Mononuclear cell (primary cell): ENCODE data around the gene BMP8A. TPM values are rescaled to one million over a fixed set of nuclear protein-coding genes. Genes with fewer than 3 reads are reported as not detected.
"Not testable (repeated sequence)": the region's sequence is repeated elsewhere in the genome, so short reads cannot be mapped to it uniquely, and the experiment has no call there.

Experiments used
- H3K27me3 ChIP-seq: 2 replicates; pipeline ENCODE4 v1.6.0; 2011; ENCODE audit warnings: low read length, control low read depth; ENCODE audit not compliant: insufficient read depth
- H3K4me1 ChIP-seq: 2 replicates; pipeline ENCODE4 v1.5.1; 2011; ENCODE audit warnings: mild to moderate bottlenecking, low read length, control low read depth; ENCODE audit not compliant: insufficient read depth
- H3K4me3 ChIP-seq: 2 replicates; pipeline ENCODE4 v1.5.1; 2011; ENCODE audit warnings: mild to moderate bottlenecking, low read length, moderate library complexity
- H3K9me3 ChIP-seq: 2 replicates; pipeline ENCODE4 v1.5.1; 2011; ENCODE audit warnings: low read depth, mild to moderate bottlenecking, control low read depth, low read length
- total RNA-seq: library from RNA; depleted of rRNA; stranded (reverse); fragments of >200 nt; gene quantifications from one replicate; pipeline ENCODE4 v1.2.3, GENCODE V29; 2012

The BMP8A gene
- total RNA-seq, 1 donor, result 0.10 TPM

DNA sequence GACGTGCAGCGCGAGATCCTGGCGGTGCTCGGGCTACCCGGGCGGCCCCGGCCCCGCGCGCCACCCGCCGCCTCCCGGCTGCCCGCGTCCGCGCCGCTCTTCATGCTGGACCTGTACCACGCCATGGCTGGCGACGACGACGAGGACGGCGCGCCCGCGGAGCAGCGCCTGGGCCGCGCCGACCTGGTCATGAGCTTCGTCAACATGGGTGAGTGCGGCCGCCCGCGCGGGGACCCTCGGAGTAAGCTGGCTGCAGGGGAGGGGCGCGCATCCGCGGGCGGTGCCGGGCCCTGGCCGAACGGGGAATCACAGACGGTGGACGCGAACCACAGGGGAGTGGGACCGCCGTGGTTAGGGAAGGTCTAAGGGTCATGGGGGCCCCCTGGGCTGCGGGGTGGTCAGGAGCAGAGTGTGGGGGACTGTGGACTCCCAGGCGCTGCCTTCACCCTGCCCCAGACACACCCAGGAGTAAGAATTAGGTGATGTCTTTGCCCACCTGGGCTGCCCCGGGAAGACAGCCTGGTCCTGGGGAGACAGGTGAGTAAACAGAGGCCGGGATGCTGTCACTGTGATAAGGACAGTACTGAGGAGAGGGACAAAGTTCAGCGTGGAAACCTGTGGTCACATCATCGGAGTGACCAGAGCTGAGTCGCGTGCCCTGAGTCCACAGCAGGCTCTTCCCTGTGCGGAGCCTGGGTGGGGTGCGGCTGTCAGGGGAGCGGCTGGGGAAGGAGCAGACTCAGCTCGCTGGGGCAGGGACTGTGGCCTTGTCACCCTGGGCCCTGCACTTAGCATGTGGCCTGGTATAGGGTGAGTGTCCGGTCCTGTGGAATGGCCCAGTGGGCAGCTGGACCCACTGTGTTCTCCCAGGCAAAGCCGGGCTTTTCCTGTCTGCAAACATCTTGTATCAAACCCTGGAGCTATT is 944 bp downstream of the BMP8A start:
- H3K4me1 ChIP-seq, result peaks cover 12% of the 10 kb centered on the region
- H3K9me3 ChIP-seq, H3K4me3 ChIP-seq: not testable (repeated sequence)
- peaks cover 19% of the 10 kb centered on the region for H3K27me3 ChIP-seq

GRCh38 chr1:39493043-39493810 is 1.8 kb downstream of the BMP8A start:
- H3K4me3 ChIP-seq, H3K9me3 ChIP-seq: not testable (repeated sequence)
- peaks cover 12% of the 10 kb centered on the region for H3K4me1 ChIP-seq
- H3K27me3 ChIP-seq, result peaks cover 19% of the 10 kb centered on the region

DNA sequence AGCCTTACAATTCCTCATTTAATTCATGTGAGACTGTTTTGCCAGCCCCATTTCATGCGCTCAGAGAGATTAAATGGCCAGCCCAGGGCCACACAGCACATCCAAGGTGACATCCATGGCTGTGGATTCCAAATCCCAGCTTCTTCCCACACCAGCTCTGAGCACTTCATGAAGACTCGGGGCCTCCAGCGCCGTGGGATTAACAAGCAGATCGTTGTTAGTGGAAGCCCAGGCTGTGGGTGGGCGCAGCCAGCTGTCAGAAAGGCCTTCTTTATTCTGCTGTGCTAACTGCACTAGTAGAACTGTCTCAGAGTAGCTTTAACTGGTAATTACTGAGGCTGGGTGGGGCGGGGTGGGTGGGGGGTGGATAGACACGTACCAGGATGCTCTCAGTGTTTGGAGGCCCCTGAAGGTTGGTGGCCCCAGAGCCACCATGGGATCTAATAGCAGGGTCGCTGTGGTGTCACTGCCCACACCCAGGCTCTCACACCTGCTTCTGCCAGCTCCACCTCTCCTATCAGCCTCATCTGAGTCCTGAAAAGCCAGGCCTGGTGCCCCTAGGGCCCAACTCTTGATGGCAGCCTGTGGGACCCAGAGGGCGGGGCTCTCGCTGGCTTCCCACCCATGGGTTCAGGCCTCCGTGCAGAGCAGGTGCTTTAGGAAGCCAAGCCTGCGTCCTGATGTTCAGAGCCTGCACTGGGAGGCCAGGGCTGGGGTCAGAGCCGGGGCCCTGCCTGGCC is 3.4 kb downstream of the BMP8A start:
- H3K27me3 ChIP-seq, result peaks cover 19% of the 10 kb centered on the region
- no peaks in the 10 kb centered on the region for H3K9me3 ChIP-seq
- H3K4me1 ChIP-seq, result peaks cover 8% of the 10 kb centered on the region
- H3K4me3 ChIP-seq, result no peak overlapping the region

DNA sequence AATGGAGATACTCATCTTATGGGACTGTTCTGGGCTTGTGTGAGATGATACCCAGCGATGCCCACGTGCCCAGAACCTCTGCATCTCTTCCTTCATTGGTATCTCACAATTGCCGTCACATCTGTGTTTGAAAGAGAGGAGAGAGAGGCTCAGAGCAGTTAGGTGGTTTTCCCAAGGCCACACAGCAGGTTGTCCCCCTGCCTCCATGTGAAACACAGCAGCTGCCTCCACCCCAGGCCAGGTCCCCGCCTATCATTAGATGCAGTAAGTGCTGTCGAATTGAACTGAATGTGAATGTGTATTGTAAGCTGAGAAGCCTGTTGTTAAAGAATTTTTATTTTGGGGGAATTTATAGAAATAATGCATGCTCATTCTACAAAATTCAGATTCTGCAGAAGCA is 5.1 kb downstream of the BMP8A start:
- not testable (repeated sequence) for H3K4me1 ChIP-seq, H3K4me3 ChIP-seq, H3K9me3 ChIP-seq
- H3K27me3 ChIP-seq, result peaks cover 13% of the 10 kb centered on the region

- Histone ChIP-seq H3K27me3 (peaks cover 12% of the 10 kb centered on the region), H3K9me3 (no peaks in the 10 kb centered on the region), H3K4me1 (no peaks in the 10 kb centered on the region), H3K4me3 (no peak overlapping the region)
These were observed 6.1 kb downstream of the BMP8A start for GRCh38 chr1:39497585-39497984.

GRCh38 chr1:39498096-39498710 is 6.8 kb downstream of the BMP8A start:
- not testable (repeated sequence) for H3K4me3 ChIP-seq, H3K27me3 ChIP-seq, H3K9me3 ChIP-seq

GRCh38 chr1:39498821-39499220 is 7.4 kb downstream of the BMP8A start:
- H3K4me1 ChIP-seq, H3K9me3 ChIP-seq, H3K4me3 ChIP-seq, H3K27me3 ChIP-seq: not testable (repeated sequence)

More at GRCh38 chr1:39498096-39498710, 6.8 kb downstream of the BMP8A start:
- H3K4me1 ChIP-seq, result not testable (repeated sequence)

DNA sequence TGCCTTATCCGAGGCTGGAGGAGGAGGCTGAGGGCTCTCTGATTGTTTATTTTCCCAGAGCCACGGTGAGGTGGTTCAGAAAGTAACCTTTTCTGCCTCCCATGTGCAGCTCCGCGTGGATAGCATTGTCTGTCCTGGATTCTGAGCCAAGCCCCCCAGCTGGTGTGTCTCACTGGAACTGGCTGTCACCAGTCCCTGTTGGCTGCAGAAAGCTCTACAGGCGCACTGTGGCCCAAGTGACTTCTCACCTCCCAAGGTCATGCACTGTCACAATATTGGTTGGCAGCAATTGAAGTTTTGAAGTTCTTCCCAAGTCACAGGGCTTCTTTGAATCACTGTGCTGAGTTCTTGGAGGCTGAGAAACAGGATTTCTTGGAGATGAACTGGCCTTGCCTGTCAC is 8.2 kb downstream of the BMP8A start:
- Histone ChIP-seq H3K4me1 (no peaks in the 10 kb centered on the region), H3K4me3 (no peak overlapping the region), H3K27me3 (no peaks in the 10 kb centered on the region), H3K9me3 (no peaks in the 10 kb centered on the region)

GRCh38 chr1:39500862-39501389 is 9.5 kb downstream of the BMP8A start:
- Histone ChIP-seq H3K4me3 (no peak overlapping the region), H3K27me3 (no peaks in the 10 kb centered on the region), H3K9me3 (no peaks in the 10 kb centered on the region), H3K4me1 (no peaks in the 10 kb centered on the region)

DNA sequence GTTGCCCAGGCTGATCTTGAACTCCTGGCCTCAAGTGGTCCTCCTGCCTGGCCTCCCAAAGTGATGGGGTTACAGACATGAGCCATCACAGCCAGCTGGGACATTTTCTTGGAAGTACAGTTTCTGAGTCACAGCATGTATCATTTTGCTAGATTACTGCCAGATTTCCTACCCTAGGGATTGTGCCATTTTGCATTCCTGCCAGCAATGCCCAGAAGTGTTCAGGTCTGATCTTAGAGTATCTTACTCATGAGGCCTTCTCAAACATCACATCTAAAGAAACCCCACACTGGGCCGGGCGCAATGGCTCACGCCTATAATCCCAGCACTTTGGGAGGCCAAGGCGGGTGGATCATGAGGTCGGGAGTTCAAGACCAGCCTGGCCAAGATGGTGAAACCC is 10.2 kb downstream of the BMP8A start:
- no peaks in the 10 kb centered on the region for H3K27me3 ChIP-seq
- H3K4me3 ChIP-seq, result no peak overlapping the region
- no peaks in the 10 kb centered on the region for H3K4me1 ChIP-seq
- no peaks in the 10 kb centered on the region for H3K9me3 ChIP-seq

- H3K27me3 ChIP-seq, H3K4me3 ChIP-seq, H3K4me1 ChIP-seq, H3K9me3 ChIP-seq: not testable (repeated sequence)
These were observed 13.0 kb downstream of the BMP8A start for GRCh38 chr1:39504436-39504835.

DNA sequence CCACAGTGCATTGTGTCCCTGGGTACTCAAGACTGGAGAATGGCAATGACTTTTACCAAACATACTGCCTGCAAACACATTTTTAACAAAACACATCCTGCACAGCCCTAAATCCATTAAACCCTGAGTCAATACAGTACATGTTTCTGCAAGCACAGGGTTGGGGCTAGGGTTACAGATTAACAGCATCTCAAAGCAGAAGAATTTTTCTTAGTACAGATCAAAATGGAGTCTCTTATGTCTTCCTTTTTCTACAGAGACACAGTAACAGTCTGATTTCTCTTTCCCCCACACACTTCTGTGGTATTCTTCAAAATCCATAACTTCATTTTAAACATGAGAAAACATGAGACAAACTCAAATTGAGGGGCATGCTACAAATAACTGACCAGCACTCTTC is 13.9 kb downstream of the BMP8A start:
- Histone ChIP-seq H3K27me3 (no peaks in the 10 kb centered on the region), H3K4me1 (peaks cover 12% of the 10 kb centered on the region), H3K4me3 (no peak overlapping the region), H3K9me3 (no peaks in the 10 kb centered on the region)

DNA sequence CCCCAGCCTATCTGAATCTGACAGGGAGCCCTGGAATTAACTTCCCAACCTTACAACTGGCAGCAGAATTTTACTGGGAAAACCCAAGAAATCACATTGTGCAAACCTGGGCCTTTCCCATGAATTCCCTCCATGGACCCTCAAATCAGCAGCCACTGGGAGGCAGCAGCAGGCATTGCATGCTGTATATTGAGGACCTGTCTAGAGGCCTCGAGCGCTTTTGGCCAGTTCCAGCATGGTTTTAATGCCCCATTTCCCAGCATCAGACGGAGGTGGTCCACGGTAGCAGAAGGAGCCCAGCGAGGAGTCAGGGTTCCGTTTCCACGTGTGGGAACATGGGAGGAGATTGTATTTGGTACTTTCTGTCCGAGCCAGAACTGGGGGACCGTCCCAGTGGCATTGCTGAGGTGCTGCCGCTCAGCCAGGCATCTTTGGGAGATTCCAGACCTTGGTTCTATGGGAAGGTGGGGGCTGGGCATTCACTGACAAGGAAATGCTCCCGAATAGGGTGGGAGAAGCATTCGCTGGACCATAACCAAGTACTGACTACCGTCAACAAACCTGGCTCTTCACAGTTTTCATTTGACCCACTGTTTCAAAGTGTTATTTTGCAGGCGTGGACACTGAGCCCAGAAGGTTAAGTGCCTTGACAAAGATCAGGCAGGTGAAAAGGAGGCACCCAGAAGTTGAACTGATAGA is 15.9 kb downstream of the BMP8A start:
- H3K9me3 ChIP-seq, result no peaks in the 10 kb centered on the region
- H3K4me1 ChIP-seq, result peaks cover 12% of the 10 kb centered on the region
- H3K4me3 ChIP-seq, result no peak overlapping the region
- no peaks in the 10 kb centered on the region for H3K27me3 ChIP-seq

GRCh38 chr1:39508266-39508665 is 16.8 kb downstream of the BMP8A start:
- H3K4me3 ChIP-seq, result no peak overlapping the region
- no peaks in the 10 kb centered on the region for H3K9me3 ChIP-seq
- H3K4me1 ChIP-seq, result peaks cover 12% of the 10 kb centered on the region
- no peaks in the 10 kb centered on the region for H3K27me3 ChIP-seq
